K562 (cell line): ENCODE measurements around the gene RBM7.

Experiments used
- CHD2 ChIP-seq: IDR thresholded peaks from 2 replicates; pipeline ENCODE4 v1.6.1; 2011; ENCODE audit warnings: low read depth, low read length
- DPF2 ChIP-seq: fragments of 450-650 bp; IDR thresholded peaks from 2 replicates; pipeline ENCODE4 v1.6.1; 2016
- HIVEP1 ChIP-seq: fragments of 250-450 bp; sonication (Bioruptor Pico); IDR thresholded peaks from 2 replicates; pipeline ENCODE4 v1.4.0; 2020; ENCODE audit warnings: mild to moderate bottlenecking
- ZZZ3 ChIP-seq: fragments of 450-650 bp; IDR thresholded peaks from 2 replicates; pipeline ENCODE4 v1.6.1; 2016; ENCODE audit warnings: antibody characterized with exemption, mild to moderate bottlenecking, moderate library complexity

- no peak for TF ChIP-seq ZZZ3
- TF ChIP-seq HIVEP1 = no peak
- no peak for TF ChIP-seq DPF2
- TF ChIP-seq CHD2 = no peak
These were observed 16.0 kb downstream of the RBM7 start for GRCh38 chr11:114416441-114416961.
